HEK293 (cell line): ENCODE results near the gene TNNT3.

Experiments
- CTCF ChIA-PET: fragments of 350-600 bp; formaldehyde crosslinking; extraction: SDS; loops from one replicate; lab custom pipeline; 2021; ENCODE audit warnings: antibody characterized with exemption; lab: Yijun Ruan, JAX
- POLR2A ChIA-PET: fragments of 300-600 bp; formaldehyde crosslinking; extraction: SDS; loops from one replicate; lab custom pipeline; 2020; ENCODE audit warnings: antibody characterized with exemption, inconsistent platforms; lab: Yijun Ruan, JAX
- H3K27ac ChIP-seq: fragments of 200-500 bp; sonication (Bioruptor generic); 2 replicates; pipeline ENCODE4 v1.5.1; 2014; ENCODE audit warnings: low read depth, low read length, control low read depth, inconsistent platforms; ENCODE audit errors: extremely low read depth
- H3K36me3 ChIP-seq, 2 experiments: fragments of 200-500 bp in 1 of 2; sonication (Bioruptor generic) in 1 of 2; 1 replicate in 1 of 2; 2 replicates in 1 of 2; pipeline ENCODE4 v1.5.1; 2014 to 2017; ENCODE audit warnings: inconsistent platforms in 2 of 2, low read length in 2 of 2; ENCODE audit not compliant: control insufficient read depth in 2 of 2, insufficient read depth in 1 of 2
- H3K4me1 ChIP-seq: fragments of 200-500 bp; sonication (Bioruptor generic); 2 replicates; pipeline ENCODE4 v1.5.1; 2014; ENCODE audit warnings: mild to moderate bottlenecking, low read length, inconsistent platforms; ENCODE audit not compliant: control insufficient read depth, insufficient read depth
- H3K4me3 ChIP-seq: 2 replicates; pipeline ENCODE4 v1.5.1; 2011; ENCODE audit warnings: low read depth, mild to moderate bottlenecking, control low read depth, low read length, moderate library complexity
- H3K9me3 ChIP-seq: fragments of 200-500 bp; sonication (Bioruptor generic); 2 replicates; pipeline ENCODE4 v1.5.1; 2014; ENCODE audit warnings: low read depth, low read length, inconsistent platforms; ENCODE audit not compliant: control insufficient read depth, insufficient read depth
- AEBP2 ChIP-seq: fragments of 450-650 bp; formaldehyde crosslinking; IDR thresholded peaks from 2 replicates; pipeline ENCODE4 v1.5.1; 2016; ENCODE audit warnings: missing biosample characterization, missing genetic modification characterization, borderline replicate concordance
- GLIS2 ChIP-seq: fragments of 450-650 bp; formaldehyde crosslinking; IDR thresholded peaks from 2 replicates; pipeline ENCODE4 v1.5.1; 2016; ENCODE audit warnings: missing biosample characterization, missing genetic modification characterization
- HOXC10 ChIP-seq: sonication (generic); formaldehyde crosslinking; IDR thresholded peaks from 2 replicates; pipeline ENCODE4 v1.8.1; 2023; ENCODE audit warnings: mild to moderate bottlenecking, missing genetic modification reagents
- KLF17 ChIP-seq: fragments of 450-650 bp; formaldehyde crosslinking; IDR thresholded peaks from 2 replicates; pipeline ENCODE4 v1.5.1; 2016; ENCODE audit warnings: missing biosample characterization, missing genetic modification characterization
- MZF1 ChIP-seq: fragments of 450-650 bp; formaldehyde crosslinking; IDR thresholded peaks from 2 replicates; pipeline ENCODE4 v1.5.1; 2017; ENCODE audit warnings: missing biosample characterization, missing genetic modification characterization, borderline replicate concordance
- PRDM10 ChIP-seq: fragments of 450-650 bp; formaldehyde crosslinking; IDR thresholded peaks from 2 replicates; pipeline ENCODE4 v1.5.1; 2016; ENCODE audit warnings: missing biosample characterization, missing genetic modification characterization
- PRDM6 ChIP-seq: fragments of 450-650 bp; formaldehyde crosslinking; IDR thresholded peaks from 2 replicates; pipeline ENCODE4 v1.5.1; 2017; ENCODE audit warnings: missing biosample characterization, missing genetic modification characterization
- SP2 ChIP-seq: fragments of 450-650 bp; formaldehyde crosslinking; IDR thresholded peaks from 2 replicates; pipeline ENCODE4 v1.5.1; 2016; ENCODE audit warnings: missing biosample characterization, missing genetic modification characterization
- SP3 ChIP-seq: fragments of 450-650 bp; formaldehyde crosslinking; IDR thresholded peaks from 2 replicates; pipeline ENCODE4 v1.5.1; 2016; ENCODE audit warnings: missing biosample characterization, missing genetic modification characterization
- YY1 ChIP-seq: fragments of 450-650 bp; formaldehyde crosslinking; IDR thresholded peaks from 2 replicates; pipeline ENCODE4 v1.5.1; 2018; ENCODE audit warnings: missing biosample characterization, missing genetic modification characterization
- YY2 ChIP-seq: fragments of 450-650 bp; formaldehyde crosslinking; IDR thresholded peaks from 2 replicates; pipeline ENCODE4 v1.5.1; 2016; ENCODE audit warnings: missing biosample characterization, missing genetic modification characterization
- ZBTB48 ChIP-seq: fragments of 450-650 bp; formaldehyde crosslinking; IDR thresholded peaks from 2 replicates; pipeline ENCODE4 v1.5.1; 2016; ENCODE audit warnings: missing biosample characterization, missing genetic modification characterization
- ZBTB49 ChIP-seq: fragments of 450-650 bp; formaldehyde crosslinking; IDR thresholded peaks from 2 replicates; pipeline ENCODE4 v1.5.1; 2016; ENCODE audit warnings: missing biosample characterization, missing genetic modification characterization, low read depth
- ZNF132 ChIP-seq: fragments of 450-650 bp; formaldehyde crosslinking; IDR thresholded peaks from 2 replicates; pipeline ENCODE4 v1.5.1; 2017; ENCODE audit warnings: missing biosample characterization, missing genetic modification characterization, borderline replicate concordance
- ZNF157 ChIP-seq: fragments of 450-650 bp; formaldehyde crosslinking; IDR thresholded peaks from 2 replicates; pipeline ENCODE4 v1.5.1; 2016; ENCODE audit warnings: missing biosample characterization, missing genetic modification characterization
- ZNF239 ChIP-seq: fragments of 450-650 bp; formaldehyde crosslinking; IDR thresholded peaks from 2 replicates; pipeline ENCODE4 v1.5.1; 2016; ENCODE audit warnings: missing biosample characterization, missing genetic modification characterization
- ZNF391 ChIP-seq: fragments of 450-650 bp; formaldehyde crosslinking; IDR thresholded peaks from 2 replicates; pipeline ENCODE4 v1.5.1; 2016; ENCODE audit warnings: low read depth, missing biosample characterization, missing genetic modification characterization, borderline replicate concordance
- ZNF416 ChIP-seq: fragments of 450-650 bp; formaldehyde crosslinking; IDR thresholded peaks from 2 replicates; pipeline ENCODE4 v1.5.1; 2016; ENCODE audit warnings: missing biosample characterization, missing genetic modification characterization
- ZNF433 ChIP-seq: fragments of 450-650 bp; formaldehyde crosslinking; IDR thresholded peaks from 2 replicates; pipeline ENCODE4 v1.5.1; 2016; ENCODE audit warnings: missing biosample characterization, missing genetic modification characterization, low read depth
- ZNF623 ChIP-seq: fragments of 450-650 bp; formaldehyde crosslinking; IDR thresholded peaks from 2 replicates; pipeline ENCODE4 v1.5.1; 2016; ENCODE audit warnings: missing biosample characterization, missing genetic modification characterization
- ZNF658 ChIP-seq: fragments of 450-650 bp; formaldehyde crosslinking; IDR thresholded peaks from 2 replicates; pipeline ENCODE4; 2016; ENCODE audit warnings: missing biosample characterization, missing genetic modification characterization
- ZNF692 ChIP-seq: fragments of 450-650 bp; formaldehyde crosslinking; IDR thresholded peaks from 2 replicates; pipeline ENCODE4 v1.5.1; 2016; ENCODE audit warnings: missing biosample characterization, missing genetic modification characterization

Gene TNNT3

GRCh38 chr11:1928470-1928890, 9.0 kb downstream of the TNNT3 start:
- no peak overlapping the region for H3K27ac ChIP-seq
- POLR2A ChIA-PET = no interaction called here
- no peak overlapping the region for H3K4me3 ChIP-seq
- no peaks in the 10 kb centered on the region for H3K9me3 ChIP-seq
- no peaks in the 10 kb centered on the region for H3K4me1 ChIP-seq
- TF ChIP-seq AEBP2 (tag by site-specific recombination) (no peak), ZBTB48 (tag by site-specific recombination) (no peak), SP3 (tag by site-specific recombination) (no peak), ZNF239 (tag by site-specific recombination) (no peak), KLF17 (tag by site-specific recombination) (no peak), SP2 (tag by site-specific recombination) (no peak), PRDM10 (tag by site-specific recombination) (no peak), YY2 (no peak), ZNF623 (tag by site-specific recombination) (no peak), ZNF157 (tag by site-specific recombination) (no peak), YY1 (tag by site-specific recombination) (no peak), ZBTB49 (no peak)
- TF ChIP-seq, all 188 proteins: peak for 0
- no peaks in the 10 kb centered on the region for H3K36me3 ChIP-seq
- CTCF ChIA-PET = no interaction called here

- no peaks in the 10 kb centered on the region for H3K9me3 ChIP-seq
- no peak overlapping the region for H3K4me3 ChIP-seq
- H3K36me3 ChIP-seq = no peaks in the 10 kb centered on the region
- H3K4me1 ChIP-seq = no peaks in the 10 kb centered on the region
- ChIA-PET POLR2A (no interaction called here), CTCF (no interaction called here)
- H3K27ac ChIP-seq = no peak overlapping the region
- TF ChIP-seq ZNF416 (tag by site-specific recombination) (no peak), ZNF658 (no peak), MZF1 (tag by site-specific recombination) (no peak), GLIS2 (tag by site-specific recombination) (no peak), ZBTB48 (tag by site-specific recombination) (no peak), ZNF433 (no peak), PRDM6 (tag by site-specific recombination) (no peak), ZNF391 (tag by site-specific recombination) (no peak), ZNF132 (tag by site-specific recombination) (no peak), HOXC10 (CRISPR knock-in tag) (no peak), ZNF692 (tag by site-specific recombination) (no peak)
Observed at GRCh38 chr11:1928891-1929541, 9.5 kb downstream of the TNNT3 start.
